H54 (cell line): Measurements from ENCODE around the gene TRDMT1.

Experiments
- DNase-seq: peaks from one replicate; pipeline ENCODE4 v3.0.0; 2011; ENCODE audit warnings: low spot score, mixed read lengths; ENCODE audit not compliant: insufficient read length
- FAIRE-seq: peaks from 3 replicates; lab custom pipeline; 2011; peaks lifted over from hg19 to GRCh38; lab: Jason Lieb, UNC
- POLR2A ChIP-seq: IDR thresholded peaks from 2 replicates; pipeline ENCODE4 v1.6.1; 2011; ENCODE audit warnings: low read depth, mild to moderate bottlenecking, low read length

TRDMT1 gene

DNA sequence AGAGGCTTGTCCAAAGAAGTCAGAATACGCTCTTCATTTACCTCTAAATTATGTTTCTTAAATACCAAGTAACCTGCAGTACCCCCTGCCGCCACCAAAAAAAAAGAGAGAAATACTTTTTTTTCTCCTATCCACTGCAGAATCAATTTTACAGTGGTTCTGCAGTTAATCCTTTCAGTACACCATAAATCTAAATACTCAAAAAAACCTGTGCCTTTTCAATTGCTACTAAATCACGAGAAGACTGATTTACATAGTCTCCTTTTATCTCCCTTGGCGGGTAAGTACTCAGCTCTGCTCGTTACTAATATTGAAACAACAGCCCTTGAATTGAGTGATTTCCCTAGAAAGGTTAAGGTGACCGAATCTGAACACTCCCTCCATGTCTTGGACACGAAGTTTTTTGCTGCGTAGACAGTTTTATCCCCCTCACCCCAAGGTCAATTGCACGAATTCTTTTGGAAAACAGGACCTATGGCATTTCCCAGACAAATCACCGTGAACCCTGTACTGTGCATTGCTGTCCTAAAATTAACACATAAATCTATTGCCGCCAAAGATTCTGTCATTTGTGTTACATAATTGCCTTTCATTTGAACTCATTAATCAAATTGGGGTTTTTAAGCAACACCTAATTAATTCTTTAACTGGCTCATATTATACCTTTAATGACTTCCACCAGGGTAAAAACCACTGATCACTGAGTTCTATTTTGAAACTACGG is 26.1 kb upstream of the TRDMT1 start:
- no peak for FAIRE-seq
- no peak for TF ChIP-seq POLR2A
- no peak for DNase-seq

DNA sequence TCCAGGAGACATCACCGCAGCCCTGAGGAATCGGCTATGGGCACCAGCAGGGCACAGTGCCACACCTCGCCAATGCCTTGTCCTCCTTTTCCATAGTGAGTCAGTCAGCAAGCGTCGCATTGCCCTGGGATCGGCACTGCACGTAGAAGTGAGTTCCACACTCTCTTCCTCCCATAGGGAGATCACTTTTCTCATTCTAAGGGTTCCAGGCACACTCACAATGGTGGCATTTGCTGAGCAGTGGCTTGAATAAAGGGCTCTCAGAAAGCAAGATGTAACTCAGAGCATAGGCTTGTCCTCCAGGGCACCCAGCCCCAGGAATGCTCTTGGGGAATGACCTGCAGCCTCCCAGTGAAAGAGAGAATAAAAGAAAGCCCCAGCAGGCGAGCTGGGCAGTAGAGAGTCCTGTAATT is 25.4 kb upstream of the TRDMT1 start:
- FAIRE-seq = peak; percentile 68
- DNase-seq = no peak
- TF ChIP-seq POLR2A = peak; percentile 50; the same call in 1 of the 2 replicates

DNA sequence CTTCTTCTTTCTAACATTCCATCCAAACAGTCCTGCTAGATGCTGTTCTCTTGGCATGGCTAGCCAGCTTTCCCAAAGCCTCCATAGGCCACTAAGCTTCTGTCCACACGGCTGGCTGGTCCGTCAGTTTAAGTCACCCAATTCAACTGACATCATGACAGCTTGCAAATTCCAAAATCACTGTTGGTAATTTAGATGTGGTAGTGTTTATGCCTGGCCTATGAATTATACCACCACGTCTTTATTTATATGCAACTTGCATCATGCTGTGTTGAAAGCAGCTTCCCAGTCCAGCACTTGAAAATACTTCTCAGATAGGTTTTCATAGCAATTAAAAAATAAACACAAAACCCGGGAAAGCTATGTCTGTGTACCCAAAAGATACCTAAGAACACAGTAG is 24.3 kb upstream of the TRDMT1 start:
- FAIRE-seq (no peak), DNase-seq (no peak)
- TF ChIP-seq POLR2A = no peak

GRCh38 chr10:17222329-17222728 is 20.9 kb upstream of the TRDMT1 start:
- no peak for DNase-seq
- no peak for FAIRE-seq
- no peak for TF ChIP-seq POLR2A

DNA sequence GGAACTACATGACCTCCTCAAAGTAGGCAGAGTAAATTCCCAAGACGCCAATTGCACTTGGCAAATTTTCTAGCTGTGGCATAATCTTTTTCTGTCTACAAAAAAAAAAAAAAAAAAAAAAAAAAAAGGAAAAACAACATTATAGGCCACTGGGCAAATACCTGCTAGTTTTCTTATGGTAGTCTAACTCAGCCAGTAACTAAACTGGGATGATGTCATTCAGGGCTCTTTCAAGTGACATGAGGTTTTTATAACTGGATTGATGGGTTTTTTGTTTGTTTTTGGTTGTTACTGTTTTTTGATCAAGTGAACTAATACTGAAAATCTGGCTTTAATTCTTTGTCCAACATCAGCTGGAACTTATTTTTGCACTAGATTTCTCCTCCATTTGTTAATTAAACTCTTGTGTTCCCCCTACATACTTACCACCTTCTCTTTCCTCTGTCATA is 19.2 kb upstream of the TRDMT1 start:
- TF ChIP-seq POLR2A = no peak
- FAIRE-seq = peak; percentile 41
- no peak for DNase-seq

GRCh38 chr10:17219024-17219423 is 17.6 kb upstream of the TRDMT1 start:
- FAIRE-seq (peak; percentile 52), DNase-seq (no peak)
- TF ChIP-seq POLR2A = no peak

GRCh38 chr10:17217631-17218232 is 16.3 kb upstream of the TRDMT1 start:
- TF ChIP-seq POLR2A = no peak
- no peak for DNase-seq
- FAIRE-seq = peak; percentile 82

GRCh38 chr10:17216901-17217395 is 15.5 kb upstream of the TRDMT1 start:
- no peak for TF ChIP-seq POLR2A
- DNase-seq (no peak), FAIRE-seq (no peak)

DNA sequence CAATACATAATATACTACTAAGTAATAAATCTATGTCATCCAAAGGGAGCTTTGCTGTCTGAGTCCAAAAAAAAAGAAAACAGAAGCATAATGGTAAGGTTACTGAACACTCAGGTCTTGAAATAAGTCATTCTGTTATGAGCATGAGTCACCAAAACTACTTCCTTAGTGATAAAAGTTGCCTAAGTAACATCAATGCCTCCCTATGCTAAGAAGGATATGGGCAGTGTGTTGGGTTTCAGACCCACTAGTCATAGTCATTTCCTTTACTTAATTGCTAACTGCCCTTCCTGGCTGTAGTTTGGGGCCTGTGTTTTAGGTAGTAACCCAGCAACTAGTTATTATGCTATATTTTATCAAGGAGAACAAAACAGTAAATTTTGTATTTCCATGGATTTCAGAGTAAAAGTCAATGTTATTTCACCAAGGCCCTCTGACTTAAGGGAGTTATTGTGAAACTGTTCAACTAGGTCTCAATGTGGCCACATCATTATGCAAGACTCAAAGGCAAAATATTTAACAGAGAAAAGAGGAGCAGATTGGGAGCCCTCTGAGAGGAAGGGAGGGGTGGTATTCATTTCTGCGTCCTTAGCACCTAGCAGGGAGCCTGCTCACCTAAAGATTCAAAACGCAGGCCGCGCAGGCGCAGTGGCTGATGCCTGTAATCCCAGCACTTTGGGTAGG is 14.9 kb upstream of the TRDMT1 start:
- FAIRE-seq = peak; percentile 99
- TF ChIP-seq POLR2A = no peak
- no peak for DNase-seq

DNA sequence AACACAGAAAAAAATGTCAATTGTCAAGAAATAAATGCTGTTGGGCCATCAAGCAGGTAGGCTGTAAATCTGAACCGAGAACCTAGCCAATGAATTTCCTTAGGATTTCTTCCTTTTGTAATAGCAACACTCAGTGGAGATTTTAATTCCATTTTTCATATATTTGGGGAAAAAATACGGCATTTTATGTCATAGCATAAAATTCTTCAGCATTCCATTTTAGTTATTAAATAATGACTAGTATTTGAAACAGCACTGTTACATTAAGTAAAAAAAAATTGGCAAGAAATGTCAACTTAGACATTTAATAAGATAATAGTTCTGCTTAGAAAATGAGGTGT is 14.3 kb upstream of the TRDMT1 start:
- no peak for TF ChIP-seq POLR2A
- DNase-seq = no peak
- FAIRE-seq = no peak

GRCh38 chr10:17214971-17215781 is 13.7 kb upstream of the TRDMT1 start:
- TF ChIP-seq POLR2A = no peak
- no peak for DNase-seq
- peak; percentile 99 for FAIRE-seq

DNA sequence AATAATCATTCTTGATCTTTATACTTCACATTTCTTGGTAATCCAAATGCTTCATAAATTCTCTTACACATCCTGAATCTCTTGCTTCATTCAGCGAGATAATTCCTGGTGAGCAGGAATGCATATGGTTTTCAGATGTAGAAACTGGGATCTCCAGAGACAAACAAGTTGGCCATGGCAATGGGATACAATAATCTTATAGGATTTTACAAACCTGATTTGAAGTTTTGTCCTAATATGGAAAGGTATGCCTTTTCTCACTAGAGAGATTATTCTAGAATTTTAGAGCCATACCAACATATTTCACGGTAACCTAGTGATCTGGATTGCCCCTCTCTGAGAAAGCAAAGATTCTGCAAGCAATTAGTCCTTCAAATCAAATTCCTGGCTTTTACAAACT is 13.1 kb upstream of the TRDMT1 start:
- FAIRE-seq (peak; percentile 67), DNase-seq (no peak)
- TF ChIP-seq POLR2A = no peak

DNA sequence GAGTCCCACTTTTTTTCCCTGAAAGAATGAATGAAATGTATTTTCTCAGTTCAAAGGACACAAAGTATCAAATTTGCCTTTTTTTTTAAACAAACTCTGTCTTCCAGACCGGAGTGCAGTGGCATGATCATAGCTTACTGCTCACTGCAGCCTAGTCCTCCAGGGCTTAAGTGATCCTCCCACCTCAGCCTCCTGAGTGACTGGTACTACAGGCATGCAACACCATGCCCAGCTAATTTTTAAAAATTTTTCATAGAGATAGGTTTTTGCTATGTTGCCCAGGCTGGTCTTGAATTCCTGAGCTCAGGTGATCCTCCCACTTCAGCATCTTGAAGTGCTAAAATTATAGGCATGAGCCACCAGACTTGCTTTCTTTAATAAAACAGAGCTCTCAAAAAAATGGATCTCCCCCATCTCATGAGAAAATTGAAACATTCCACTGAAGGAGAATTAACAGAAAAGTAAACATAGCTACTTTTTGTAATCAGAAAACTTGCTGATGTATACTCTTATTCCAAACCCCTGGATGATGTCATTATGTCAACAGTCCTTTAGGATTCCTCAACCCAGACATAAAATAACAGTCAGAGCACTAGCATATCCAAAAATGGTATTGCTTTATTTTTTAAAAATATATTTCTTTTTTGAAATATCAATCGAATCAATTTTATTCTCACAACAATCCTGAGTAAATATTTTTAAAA is 12.3 kb upstream of the TRDMT1 start:
- peak; percentile 90 for FAIRE-seq

More for the DNA sequence above, 12.3 kb upstream of the TRDMT1 start:
- TF ChIP-seq POLR2A = no peak
- DNase-seq = no peak
